RWPE1 (cell line): Measurements from ENCODE around the gene EPS15.

ENCODE experiments used
- CTCF ChIA-PET: fragments of 350-600 bp; sonication (Branson Sonifier 250); formaldehyde crosslinking; extraction: SDS; loops from one replicate; lab custom pipeline; 2021; lab: Yijun Ruan, JAX
- POLR2A ChIA-PET: fragments of 400-600 bp; formaldehyde crosslinking; extraction: SDS; loops from one replicate; lab custom pipeline; 2020; ENCODE audit warnings: antibody characterized with exemption; ENCODE audit not compliant: low non-redundant PET; lab: Yijun Ruan, JAX
- DNase-seq: peaks from one replicate; pipeline ENCODE4 v3.0.0; 2012; ENCODE audit warnings: low spot score
- H3K27ac ChIP-seq: fragments of 450-650 bp; 2 replicates; pipeline ENCODE4 v1.5.1; 2017
- TF ChIP-seq, protein P1 (sequence below): fragments of 450-650 bp; conservative IDR thresholded peaks from 2 replicates; pipeline ENCODE4 v1.5.1; 2017; ENCODE audit warnings: low read depth, mild to moderate bottlenecking

Gene EPS15

DNA sequence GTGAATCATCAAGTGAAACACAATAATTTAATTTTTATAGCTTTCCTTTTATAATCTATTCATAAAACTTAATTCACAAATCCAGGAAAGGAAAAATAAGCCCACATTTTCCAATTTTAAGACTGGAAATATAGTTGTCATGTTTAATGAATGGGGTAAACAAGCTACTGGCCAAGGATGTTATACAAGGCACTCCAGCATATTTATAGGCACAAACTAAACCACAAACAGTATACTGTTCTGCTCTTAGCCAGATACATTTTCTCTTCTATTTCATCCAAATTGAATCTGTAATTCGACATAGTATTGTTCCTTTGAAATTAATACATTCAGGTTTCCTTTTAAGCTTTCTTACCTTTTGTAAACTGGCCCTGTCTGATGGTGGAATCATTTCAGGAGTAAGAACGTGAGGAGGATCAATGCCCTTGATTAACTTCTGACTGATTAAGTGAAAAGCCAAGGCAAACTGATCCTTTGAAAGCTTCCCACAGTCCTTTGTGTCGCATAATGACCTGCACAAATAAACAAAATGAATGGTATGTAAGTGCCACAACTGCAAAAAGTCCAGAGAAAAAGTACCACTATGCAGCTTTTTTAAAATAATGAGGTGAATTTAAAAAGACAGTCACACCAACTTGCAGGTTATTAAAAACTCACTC, 74.4 kb downstream of the EPS15 start:
- H3K27ac ChIP-seq, result no peak overlapping the region
- TF ChIP-seq, protein P1, sequence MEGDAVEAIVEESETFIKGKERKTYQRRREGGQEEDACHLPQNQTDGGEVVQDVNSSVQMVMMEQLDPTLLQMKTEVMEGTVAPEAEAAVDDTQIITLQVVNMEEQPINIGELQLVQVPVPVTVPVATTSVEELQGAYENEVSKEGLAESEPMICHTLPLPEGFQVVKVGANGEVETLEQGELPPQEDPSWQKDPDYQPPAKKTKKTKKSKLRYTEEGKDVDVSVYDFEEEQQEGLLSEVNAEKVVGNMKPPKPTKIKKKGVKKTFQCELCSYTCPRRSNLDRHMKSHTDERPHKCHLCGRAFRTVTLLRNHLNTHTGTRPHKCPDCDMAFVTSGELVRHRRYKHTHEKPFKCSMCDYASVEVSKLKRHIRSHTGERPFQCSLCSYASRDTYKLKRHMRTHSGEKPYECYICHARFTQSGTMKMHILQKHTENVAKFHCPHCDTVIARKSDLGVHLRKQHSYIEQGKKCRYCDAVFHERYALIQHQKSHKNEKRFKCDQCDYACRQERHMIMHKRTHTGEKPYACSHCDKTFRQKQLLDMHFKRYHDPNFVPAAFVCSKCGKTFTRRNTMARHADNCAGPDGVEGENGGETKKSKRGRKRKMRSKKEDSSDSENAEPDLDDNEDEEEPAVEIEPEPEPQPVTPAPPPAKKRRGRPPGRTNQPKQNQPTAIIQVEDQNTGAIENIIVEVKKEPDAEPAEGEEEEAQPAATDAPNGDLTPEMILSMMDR, result no peak
- no peak for DNase-seq
- CTCF ChIA-PET, result interaction anchor here (0.6 kb wide), 2 partner anchors 108 to 227 kb away, joined by 3 to 6 read pairs; no protein-coding TSS in a partner anchor
- POLR2A ChIA-PET, result no interaction called here

DNA sequence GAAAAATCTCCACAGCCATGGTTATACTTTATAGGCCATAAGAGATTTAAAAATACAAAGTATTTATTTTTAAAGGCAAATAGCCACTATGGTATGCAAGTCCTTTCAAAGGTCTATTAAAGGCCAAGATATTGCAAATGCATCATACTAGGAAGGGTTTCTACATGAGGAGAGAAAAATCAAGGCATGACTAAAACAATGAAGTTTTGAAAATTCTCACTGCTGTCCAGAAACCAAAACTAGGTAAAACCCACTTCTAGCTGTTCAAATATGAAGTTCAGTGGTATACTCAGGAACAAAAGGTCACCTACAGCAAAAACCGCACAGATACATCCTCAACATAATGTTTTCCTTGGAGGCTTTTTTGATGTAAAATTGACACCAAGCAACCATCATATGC, 75.0 kb downstream of the EPS15 start:
- H3K27ac ChIP-seq, result no peak overlapping the region
- TF ChIP-seq, protein P1, result no peak
- ChIA-PET POLR2A (no interaction called here), CTCF (no interaction called here)
- DNase-seq, result no peak

DNA sequence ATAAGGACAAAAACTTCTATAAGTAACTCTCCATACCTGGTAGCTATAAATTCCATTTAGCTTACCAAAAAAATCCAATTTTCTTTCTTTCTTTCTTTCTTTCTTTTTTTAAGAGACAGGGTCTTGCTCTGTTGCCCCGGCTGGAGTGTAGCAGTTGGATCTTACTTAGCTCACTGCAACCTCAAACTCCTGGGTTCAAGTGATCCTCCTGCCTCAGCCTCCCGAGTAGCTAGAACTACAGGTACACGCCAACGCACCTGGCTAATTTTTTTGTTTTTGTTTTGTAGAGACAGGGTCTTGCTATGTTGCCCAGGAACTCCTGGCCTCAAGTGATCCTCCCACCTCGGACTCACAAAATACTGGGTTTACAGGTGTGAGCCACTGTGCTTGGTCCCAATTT, 75.5 kb downstream of the EPS15 start:
- no peak overlapping the region for H3K27ac ChIP-seq
- DNase-seq, result no peak
- TF ChIP-seq, protein P1, result no peak
- POLR2A ChIA-PET, result no interaction called here
- CTCF ChIA-PET, result no interaction called here

DNA sequence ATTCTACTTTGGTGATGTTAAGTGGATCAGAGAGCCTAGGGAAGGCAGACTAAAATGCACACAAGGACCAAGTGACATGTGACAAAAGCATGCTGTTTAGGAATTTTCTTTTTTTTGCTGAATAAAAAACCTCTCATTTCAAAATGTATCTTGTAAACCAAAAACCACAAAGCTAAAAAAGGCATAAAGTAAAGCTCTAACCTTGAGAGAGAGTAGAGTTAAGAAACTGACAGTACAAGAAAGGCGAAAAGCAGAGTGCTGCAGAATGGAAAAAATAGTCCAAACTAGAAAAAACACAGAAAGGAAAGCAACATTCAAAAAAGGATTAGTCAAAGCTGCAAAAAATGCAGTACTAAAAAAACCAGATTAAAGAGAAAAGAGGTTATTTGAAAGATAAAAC, 76.5 kb downstream of the EPS15 start:
- TF ChIP-seq, protein P1, result no peak
- no peak for DNase-seq
- no peak overlapping the region for H3K27ac ChIP-seq
- ChIA-PET POLR2A (no interaction called here), CTCF (interaction anchor here (0.6 kb wide), 1 partner anchor 20 kb away, joined by 3 read pairs; no protein-coding TSS in a partner anchor)

DNA sequence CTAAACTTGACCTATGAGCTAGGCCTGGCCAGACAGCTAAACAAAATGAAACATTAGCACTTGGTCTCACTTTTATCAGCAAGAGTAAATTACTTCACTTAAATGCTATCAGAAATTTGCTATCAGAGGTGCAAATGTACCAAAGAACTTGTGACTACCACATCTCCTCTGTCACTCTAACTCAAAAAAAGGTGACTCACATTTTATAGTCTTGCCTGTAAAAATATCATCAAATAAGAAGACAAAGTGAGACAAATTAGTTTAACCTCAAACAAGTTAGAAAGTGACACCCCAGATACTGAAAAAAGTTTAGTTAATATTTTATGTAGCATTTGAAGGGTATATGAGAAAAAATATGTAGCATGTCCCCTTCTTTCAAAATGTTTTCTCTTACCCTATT, 76.9 kb downstream of the EPS15 start:
- POLR2A ChIA-PET, result no interaction called here
- DNase-seq, result no peak
- TF ChIP-seq, protein P1, result no peak
- CTCF ChIA-PET, result interaction anchor here (0.6 kb wide), 1 partner anchor 20 kb away, joined by 3 read pairs; no protein-coding TSS in a partner anchor
- H3K27ac ChIP-seq, result no peak overlapping the region

DNA sequence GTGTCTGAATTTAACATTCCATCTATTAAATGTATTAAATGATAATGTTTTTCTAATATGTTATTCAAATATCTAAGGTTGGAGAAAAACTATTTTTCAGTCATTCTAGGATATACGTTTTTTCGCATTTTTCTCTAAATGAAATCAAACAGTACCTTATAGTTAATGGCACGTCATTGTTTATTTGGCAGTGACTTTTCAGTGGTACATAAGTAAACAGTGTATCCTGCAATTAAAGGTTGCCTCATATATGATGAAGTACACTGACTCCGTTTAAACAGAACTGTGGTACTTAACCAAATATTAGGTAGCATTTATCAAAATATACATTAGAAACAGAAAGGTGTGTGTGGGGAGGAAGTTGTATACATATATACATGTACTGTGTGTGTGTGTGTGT, 79.2 kb downstream of the EPS15 start:
- H3K27ac ChIP-seq, result no peak overlapping the region
- ChIA-PET POLR2A (no interaction called here), CTCF (no interaction called here)
- TF ChIP-seq, protein P1, result no peak
- no peak for DNase-seq
